ENCODE results near the gene VTI1A.

GRCh38 chr10:112761256-112761655 is 314.2 kb downstream of the VTI1A start:
- no peak for TF ChIP-seq POLR2AphosphoS5 (IDR thresholded peaks at IDR 0.05; ENCODE audit: low read depth)
- TF ChIP-seq, protein P1, sequence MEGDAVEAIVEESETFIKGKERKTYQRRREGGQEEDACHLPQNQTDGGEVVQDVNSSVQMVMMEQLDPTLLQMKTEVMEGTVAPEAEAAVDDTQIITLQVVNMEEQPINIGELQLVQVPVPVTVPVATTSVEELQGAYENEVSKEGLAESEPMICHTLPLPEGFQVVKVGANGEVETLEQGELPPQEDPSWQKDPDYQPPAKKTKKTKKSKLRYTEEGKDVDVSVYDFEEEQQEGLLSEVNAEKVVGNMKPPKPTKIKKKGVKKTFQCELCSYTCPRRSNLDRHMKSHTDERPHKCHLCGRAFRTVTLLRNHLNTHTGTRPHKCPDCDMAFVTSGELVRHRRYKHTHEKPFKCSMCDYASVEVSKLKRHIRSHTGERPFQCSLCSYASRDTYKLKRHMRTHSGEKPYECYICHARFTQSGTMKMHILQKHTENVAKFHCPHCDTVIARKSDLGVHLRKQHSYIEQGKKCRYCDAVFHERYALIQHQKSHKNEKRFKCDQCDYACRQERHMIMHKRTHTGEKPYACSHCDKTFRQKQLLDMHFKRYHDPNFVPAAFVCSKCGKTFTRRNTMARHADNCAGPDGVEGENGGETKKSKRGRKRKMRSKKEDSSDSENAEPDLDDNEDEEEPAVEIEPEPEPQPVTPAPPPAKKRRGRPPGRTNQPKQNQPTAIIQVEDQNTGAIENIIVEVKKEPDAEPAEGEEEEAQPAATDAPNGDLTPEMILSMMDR (conservative IDR thresholded peaks at IDR 0.05; ENCODE audit: low read depth in 2 of 2), result no peak
- TF ChIP-seq EZH2 (IDR thresholded peaks at IDR 0.05; ENCODE audit: low read depth, unreplicated experiment), result no peak
- TF ChIP-seq, protein P2, sequence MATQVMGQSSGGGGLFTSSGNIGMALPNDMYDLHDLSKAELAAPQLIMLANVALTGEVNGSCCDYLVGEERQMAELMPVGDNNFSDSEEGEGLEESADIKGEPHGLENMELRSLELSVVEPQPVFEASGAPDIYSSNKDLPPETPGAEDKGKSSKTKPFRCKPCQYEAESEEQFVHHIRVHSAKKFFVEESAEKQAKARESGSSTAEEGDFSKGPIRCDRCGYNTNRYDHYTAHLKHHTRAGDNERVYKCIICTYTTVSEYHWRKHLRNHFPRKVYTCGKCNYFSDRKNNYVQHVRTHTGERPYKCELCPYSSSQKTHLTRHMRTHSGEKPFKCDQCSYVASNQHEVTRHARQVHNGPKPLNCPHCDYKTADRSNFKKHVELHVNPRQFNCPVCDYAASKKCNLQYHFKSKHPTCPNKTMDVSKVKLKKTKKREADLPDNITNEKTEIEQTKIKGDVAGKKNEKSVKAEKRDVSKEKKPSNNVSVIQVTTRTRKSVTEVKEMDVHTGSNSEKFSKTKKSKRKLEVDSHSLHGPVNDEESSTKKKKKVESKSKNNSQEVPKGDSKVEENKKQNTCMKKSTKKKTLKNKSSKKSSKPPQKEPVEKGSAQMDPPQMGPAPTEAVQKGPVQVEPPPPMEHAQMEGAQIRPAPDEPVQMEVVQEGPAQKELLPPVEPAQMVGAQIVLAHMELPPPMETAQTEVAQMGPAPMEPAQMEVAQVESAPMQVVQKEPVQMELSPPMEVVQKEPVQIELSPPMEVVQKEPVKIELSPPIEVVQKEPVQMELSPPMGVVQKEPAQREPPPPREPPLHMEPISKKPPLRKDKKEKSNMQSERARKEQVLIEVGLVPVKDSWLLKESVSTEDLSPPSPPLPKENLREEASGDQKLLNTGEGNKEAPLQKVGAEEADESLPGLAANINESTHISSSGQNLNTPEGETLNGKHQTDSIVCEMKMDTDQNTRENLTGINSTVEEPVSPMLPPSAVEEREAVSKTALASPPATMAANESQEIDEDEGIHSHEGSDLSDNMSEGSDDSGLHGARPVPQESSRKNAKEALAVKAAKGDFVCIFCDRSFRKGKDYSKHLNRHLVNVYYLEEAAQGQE (IDR thresholded peaks at IDR 0.05; ENCODE audit: unreplicated experiment), result no peak
- TF ChIP-seq CREB1 (CRISPR knock-in tag; IDR thresholded peaks at IDR 0.05; ENCODE audit: low read depth), result no peak
- TF ChIP-seq ETS1 (IDR thresholded peaks at IDR 0.05), result no peak
- TF ChIP-seq EZH2phosphoT487 (IDR thresholded peaks at IDR 0.05; ENCODE audit: unreplicated experiment), result no peak
- no peak for TF ChIP-seq ZNF331 (CRISPR knock-in tag; IDR thresholded peaks at IDR 0.05; ENCODE audit: low read depth)
